DLD1 (cell line): Measurements from ENCODE around the gene EME2.

Experiments used
- in situ Hi-C: cut with HindIII; loops from 2 replicates; pipeline ENCODE4 v1.10.0; 2017; ENCODE audit warnings: low sequenced_read_pairs

Gene EME2

DNA sequence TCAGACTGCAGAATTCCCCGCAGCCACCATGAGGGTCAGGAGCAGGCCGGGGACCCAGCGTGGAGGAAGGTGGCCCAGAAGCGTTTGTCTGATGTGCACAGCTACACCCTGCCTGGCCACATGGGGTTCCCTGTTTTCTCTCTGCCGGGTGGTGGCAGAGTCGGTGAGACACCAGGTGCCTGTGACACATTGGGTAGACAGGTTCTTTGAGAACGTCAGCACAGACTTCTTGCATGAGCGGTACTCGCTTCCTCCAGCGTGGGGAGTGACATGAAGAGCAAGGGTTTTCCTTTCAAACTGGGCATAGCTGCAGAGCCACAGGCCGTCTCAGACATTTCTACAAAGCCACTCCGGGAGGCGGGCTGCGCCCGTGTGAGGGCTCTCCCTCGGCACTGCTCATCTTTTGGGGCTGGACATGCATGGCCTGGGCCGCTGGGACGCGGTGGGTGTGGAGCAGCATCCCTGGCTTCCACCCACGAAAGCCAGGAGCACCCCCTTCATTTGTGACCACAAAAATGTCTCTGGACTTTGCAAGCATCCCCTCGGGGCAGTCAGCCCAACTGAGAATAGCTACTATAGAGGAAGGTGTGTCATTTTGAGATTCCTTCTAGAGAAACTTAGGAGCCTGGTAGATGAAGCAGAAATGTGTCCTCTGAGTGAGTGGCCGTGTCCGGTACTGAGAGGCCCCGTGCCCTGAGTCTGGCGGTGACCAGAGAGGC is 27.3 kb upstream of the EME2 start:
- in situ Hi-C loops: no loop called here

DNA sequence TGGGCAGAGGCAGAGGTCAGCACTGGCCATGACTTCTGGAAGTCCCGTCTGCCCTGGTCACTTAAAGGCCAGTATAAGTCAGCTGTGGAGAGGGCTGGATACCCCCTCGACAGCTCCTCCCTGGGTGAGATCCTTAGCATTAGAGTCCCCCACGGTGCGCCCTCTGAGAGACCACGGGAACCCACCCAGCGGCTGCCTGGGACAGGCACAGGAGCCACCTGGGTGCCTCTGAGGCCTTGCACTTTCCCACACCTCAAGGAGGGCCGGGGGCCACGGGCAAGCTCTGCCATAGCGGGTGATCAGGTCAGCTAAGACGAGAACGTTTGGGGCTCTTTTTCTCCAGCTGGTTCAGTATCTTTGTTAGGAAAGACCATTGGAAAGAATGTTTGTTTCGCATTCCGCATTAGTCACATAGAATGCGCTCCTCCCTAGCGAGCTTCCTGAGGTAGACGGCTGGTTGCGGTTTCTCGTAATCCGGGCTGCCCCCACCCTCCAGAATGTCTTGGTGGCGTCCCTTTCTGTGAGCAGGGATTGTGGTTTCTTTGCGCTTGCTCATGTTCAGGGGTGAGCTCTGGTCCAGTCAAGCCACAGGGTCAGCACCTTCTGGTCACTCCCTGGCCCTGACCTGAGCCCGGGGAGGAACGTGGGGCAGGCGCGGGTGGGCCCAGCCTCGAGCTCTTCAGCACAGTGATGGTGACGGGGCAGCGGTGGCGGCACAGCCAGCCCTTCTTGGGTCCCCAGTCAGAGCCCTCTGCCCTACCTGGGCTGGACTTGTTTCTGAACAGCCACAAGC is 26.5 kb upstream of the EME2 start:
- in situ Hi-C loops: no loop called here

DNA sequence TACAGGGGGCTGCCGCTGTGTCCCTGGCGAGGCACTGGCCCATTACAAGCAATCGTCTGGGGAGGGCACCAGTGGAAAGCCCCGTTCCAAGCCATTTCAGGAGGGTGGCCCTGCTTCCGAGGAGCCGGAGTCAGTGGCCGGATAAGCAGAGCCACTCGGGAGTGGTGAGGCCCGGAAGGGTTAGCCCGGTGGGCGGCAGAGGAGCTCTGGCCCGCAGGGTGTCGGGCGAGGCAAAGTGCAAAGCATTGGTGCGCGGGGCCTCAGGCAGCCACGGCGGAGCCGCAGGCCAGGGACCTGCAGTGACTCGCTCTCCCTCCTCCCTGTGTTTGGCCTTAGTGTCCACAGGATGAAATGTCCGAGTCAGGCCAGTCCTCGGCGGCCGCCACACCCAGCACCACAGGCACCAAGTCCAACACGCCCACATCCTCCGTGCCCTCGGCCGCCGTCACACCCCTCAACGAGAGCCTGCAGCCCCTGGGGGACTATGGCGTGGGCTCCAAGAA is 25.9 kb upstream of the EME2 start:
- in situ Hi-C loops: no loop called here

DNA sequence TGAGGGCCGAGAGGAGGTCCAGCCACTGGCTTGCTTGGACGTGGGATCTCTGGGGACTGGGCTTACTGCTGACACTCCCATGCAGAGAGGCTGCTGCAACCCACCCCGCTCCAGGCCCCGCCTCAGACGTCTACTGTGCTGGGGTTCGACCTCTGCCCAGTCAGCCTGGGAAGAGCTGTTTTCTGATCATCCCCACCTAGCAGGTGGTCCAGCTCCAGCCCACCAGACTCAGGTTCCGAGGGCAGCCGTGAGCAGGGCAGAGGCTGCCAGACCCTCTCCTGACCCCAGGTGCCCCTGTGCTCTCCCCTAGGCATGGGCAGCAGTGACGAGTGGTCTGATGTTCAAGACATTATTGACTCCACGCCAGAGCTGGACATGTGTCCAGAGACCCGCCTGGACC is 24.7 kb upstream of the EME2 start:
- in situ Hi-C loops: no loop called here

DNA sequence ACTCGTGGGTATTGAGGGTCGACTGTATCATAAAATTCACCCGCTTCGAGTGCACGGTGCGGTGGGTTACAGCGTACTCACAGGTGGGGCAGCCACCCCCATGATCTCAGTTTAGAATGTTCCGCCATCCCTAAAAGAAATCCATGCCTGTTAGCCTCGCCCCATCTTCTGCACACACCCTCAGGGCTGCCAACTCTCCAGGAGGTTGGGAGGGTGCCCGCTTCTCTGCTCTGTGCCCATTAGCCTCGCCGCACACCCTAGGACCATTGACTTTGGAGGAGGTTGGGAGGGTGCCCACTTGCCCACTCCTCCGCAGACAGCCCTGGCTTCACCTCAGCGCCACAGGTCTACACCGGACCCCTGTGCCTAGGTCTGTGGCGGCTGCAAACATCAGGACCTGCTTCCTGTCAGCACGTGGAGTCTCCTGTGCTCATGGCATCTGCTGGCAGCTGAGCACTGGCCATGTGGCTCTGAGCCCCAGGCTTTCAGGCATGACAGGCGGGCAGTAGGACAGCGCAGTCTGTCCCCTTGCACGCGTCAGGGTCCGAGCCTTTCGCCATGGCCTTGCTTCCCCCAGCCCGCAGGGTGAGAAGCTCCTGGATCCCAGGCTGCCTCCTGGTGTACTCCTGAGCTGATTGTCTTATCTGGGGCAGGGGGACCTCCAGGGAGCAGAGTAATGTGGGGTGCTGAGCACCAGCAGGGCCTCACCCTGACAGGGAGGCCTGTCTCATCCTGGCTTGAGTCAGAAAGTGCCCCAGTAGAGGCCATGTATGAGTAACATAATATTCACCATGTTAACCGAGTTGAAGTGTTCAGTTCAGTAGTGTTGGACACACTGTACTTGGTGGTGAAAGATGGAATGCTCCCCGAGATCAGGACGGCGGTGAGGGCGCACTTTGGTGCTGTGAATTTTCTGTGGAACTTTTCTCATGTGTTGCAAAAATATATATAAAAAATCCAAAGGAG is 23.2 kb upstream of the EME2 start:
- in situ Hi-C loops: no loop called here

DNA sequence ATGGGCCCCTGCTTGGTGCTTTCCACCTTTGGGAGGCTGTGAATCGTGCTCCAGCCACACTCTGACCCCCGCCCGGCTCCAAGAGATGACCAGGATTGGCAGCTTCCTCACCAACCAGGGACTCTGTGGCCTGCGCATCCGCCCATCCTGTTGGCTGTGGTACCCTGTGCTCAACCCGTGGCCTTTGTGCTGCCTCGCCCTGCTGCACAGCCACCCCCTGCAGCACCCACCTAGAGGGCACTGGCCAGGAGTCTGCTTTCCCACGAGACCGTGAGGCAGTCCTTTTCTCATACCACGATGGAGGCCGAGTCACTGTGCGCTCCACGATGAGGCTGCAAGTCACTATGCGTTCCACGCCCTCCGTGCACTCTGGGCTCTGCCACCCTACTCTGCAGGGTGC is 20.7 kb upstream of the EME2 start:
- in situ Hi-C loops: no loop called here

DNA sequence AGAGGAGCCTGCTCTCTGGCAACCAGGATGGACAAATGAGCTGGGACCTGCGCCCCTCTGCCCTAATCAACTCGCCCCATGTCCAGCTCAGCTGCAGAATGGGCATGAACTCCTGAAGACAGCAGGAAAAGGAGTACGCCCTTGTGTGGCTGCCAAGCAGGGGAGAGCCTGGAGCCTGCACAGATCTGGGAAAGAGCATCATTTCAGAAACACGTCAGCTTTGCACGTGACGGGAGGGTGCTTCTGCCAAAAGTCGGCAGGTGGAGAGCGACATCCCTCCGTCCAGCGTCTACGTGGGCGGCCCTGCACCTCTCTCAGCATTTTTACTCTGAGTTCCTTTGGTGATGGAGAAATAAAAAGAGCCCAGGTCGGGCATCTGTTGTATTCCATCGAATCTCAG is 19.8 kb upstream of the EME2 start:
- in situ Hi-C loops: no loop called here

DNA sequence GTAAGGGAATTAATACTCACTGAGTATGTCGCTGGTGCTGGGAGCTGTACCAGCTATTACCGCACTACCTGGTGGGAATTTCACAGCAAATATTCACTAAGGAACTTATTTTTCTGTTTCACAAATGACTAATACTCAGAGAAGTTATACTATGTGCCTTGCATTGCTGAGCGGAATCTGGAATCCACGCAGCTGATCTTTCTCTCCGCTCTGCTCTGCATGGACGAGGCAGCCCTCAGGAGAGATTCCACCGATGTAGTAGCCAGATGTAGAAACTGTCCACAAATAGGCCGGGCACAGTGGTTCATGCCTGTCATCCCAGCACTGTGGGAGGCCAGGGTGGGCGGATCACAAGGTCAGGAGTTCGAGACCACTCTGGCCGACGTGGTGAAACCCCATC is 18.4 kb upstream of the EME2 start:
- in situ Hi-C loops: no loop called here

DNA sequence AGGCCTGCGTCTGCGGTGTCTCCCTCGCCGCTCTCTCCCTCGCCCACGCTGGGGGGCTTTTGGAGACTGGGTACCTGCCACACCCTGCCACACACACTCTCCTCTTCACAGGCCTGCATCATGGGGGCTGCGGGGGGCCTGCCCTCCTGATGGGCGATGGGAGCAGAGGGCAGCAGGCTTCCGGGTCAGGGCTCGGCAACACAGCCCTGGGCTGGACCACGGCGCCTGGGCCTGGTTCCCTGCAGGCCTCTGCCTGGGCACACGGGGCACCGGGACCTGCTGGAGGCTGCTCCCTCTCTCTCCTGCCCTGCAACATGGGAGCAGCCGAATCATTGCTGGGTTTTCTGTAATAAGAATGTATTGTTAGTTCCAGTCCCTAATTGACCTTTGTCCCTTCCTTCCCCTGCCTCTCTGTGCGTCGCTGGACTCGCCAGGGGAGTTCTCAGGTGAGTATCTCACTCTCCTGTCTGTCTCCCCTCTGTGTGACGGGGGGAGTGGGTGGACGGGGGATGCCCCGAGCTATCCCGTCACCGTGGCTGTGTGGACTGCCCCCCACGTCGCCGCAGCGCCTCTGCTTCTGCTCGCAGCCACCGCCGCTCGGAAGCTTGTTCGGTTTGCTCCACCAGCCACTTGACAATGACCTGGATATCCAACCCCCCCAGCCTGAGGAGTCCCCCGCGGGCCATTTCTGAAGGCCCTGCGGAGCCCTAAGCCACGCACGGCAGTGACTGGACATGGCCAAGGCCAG is 14.7 kb upstream of the EME2 start:
- in situ Hi-C loops: no loop called here

DNA sequence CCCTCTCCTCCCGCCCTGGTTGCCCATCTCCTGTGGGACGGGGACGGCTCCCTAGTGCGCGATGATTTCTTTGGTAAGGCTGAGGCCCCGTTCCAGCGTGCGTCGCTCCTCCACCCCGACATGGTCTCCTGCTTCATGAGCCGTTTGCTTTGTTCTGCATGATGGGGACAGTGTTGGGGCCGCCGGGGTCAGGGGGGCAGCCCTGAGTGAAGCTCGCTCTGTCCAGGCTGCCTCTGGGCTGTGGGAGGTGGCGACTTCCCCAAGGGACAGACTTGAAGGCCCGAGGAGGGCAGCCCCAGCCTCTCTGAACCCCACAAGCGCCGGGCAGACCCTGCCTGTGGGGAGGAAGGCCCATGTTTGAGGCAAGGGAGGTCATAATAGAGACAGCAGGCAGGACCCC is 13.7 kb upstream of the EME2 start:
- in situ Hi-C loops: no loop called here

DNA sequence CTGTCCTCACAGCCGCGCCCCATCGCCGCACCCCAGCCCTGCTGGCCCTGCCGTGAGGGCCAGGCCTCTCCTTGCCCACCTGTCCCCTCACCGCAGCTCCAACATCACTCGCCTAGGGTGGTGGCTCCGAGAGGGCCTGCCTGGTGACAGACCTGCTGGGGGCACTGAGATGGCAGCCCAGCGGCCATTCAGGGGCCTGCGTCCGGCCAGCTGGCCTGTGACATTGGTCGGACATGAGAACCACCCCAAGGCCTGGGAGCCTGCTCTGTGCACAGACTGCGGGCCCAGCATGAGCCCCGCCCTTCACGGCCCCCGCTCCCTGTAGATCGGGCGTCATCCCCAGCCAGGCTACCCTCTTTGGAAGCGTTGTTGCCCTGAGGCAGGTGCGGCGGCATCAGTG is 13.1 kb upstream of the EME2 start:
- in situ Hi-C loops: no loop called here

DNA sequence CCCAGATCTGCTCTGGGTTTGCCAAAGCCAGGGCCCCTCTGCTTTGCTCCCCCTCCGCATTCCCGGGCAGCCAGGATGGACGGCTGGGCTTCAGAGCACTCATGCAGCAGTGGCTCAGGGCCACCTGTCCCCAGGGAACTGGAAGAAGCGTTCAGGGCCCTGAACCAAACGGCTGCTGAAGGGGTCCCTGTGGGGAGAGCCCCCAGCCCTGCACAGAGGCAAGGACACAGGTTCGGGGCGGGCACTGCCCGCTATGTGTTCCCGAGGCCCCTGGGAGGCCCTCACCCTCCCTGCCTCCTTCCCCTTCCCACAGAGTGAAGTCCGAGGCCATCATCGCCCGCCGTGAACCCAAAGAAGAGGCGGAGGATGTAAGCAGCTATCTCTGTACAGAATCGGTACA is 11.7 kb upstream of the EME2 start:
- in situ Hi-C loops: no loop called here

DNA sequence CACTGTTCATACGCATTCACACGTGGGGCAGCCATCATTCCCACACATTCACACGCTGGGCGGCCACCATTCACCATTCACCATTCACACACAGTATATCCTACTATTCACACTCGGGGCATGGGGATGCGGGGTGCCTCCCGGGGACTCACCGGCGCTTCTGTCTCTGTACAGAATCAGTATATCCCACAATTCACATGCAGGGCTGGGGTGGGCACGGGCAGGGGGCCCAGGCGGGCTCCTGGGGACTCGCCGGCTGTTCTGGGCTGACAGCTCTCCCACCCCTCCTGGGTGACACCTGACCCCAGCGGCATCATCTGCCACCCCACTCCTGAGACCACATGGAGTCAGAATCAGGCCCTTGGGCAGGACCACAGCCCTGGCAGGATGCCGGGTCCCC is 10.9 kb upstream of the EME2 start:
- in situ Hi-C loops: no loop called here

DNA sequence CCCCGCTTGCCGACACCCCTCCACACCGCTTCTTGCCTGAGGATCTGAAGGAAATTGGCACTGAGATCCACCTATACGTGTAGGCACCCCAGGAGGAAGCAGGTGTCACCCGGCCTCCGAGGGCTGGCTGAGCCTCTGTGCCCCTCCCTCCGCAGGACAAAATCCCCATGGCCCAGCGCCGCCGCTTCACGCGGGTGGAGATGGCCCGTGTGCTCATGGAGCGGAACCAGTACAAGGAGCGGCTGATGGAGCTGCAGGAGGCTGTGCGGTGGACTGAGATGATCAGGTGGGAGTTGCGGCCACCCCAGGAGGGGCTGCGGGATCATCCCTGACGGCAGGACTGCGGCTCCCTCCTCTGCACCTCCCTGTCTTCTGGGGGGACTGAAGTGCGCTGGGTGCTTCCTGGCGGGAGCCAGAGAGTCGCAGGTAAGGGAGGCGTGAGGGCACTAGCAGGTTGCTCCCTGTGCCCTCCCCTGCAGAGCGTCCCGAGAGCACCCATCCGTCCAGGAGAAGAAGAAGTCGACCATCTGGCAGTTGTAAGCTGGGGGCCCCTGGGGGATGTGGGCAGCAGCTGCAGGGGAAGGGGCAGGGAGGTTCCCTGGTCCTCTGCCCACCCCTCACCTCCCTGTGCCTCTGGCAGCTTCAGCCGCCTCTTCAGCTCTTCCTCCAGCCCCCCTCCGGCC is 10.3 kb upstream of the EME2 start:
- in situ Hi-C loops: no loop called here

DNA sequence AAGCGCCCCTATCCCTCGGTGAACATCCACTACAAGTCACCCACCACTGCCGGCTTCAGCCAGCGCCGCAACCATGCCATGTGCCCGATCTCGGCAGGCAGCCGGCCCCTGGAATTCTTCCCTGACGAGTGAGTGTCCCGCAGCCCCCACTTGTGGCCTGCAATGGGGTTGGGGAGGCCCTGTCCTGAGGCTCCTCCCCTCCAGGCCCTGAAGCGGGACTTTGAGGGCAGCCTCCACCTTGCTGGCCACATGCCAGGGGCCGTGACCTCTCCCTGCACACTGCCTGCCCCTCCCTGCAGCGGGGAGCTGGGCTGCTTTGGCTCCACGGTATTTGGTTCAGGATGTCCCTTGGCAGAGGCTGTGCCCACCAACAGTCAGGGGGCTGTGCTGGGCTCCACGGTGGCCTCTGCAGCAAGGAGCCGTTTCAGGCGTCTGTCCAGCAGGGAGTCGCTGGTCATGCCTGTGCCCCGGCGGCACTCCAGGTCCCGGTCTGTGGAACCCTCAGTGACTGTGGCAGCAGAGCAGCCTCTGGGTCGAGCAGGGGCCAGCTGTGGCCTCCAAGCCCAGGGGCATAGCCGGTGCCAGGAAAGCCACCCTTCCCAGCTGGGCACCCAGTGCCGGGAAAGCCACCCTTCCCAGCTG is 9.6 kb upstream of the EME2 start:
- in situ Hi-C loops: no loop called here

DNA sequence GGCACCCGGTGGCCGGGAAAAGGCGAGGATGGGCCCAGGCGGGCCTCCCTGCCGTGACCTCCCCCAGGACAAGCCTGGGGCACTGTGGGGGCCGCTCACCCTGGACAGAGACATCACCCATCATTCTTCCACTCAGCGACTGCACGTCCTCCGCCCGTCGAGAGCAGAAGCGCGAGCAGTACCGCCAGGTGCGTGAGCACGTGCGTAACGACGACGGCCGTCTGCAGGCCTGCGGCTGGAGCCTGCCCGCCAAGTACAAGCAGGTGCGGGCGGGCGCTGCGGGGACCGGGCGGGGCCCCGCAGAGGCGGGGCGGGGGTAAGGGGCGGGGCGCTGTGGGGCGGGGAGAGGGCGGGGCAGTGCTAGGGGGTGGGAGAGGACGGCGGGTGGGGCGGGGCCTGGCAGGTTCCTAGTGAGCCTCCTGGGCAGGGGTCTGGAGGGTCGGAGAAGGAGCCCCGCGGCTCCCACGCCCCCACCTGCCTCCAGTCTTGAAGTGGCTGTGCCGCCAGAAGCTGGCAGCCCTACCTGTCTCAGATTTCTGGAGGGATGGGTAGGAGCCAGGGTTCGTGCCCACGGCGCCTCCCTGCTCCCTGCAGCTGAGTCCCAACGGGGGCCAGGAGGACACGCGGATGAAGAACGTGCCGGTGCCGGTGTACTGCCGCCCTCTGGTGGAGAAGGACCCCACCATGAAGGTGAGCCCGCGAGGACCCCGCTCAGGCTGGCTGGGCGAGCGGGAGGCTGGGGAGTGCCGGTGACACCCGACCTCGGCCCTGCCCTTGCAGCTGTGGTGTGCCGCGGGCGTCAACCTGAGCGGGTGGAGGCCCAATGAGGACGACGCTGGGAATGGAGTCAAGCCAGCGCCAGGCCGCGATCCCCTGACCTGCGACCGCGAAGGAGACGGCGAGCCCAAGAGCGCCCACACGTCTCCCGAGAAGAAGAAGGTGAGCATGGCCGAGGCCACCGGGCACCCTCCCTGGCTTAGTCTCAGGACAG is 8.8 kb upstream of the EME2 start:
- in situ Hi-C loops: no loop called here

DNA sequence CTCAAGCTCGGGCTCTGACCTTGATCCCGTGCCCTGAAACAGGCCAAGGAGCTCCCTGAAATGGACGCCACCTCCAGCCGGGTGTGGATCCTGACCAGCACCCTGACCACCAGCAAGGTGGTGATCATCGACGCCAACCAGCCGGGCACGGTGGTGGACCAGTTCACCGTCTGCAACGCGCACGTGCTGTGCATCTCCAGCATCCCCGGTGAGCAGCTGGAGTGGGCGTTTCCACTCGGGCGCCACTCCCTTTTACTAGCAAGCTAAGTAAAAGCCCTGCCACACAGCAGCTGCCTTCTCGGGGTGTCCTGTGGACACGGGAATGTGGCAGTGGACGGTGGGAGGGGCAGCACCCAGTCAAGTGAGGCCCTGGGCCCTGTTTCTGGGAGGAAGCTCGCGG is 7.6 kb upstream of the EME2 start:
- in situ Hi-C loops: no loop called here

DNA sequence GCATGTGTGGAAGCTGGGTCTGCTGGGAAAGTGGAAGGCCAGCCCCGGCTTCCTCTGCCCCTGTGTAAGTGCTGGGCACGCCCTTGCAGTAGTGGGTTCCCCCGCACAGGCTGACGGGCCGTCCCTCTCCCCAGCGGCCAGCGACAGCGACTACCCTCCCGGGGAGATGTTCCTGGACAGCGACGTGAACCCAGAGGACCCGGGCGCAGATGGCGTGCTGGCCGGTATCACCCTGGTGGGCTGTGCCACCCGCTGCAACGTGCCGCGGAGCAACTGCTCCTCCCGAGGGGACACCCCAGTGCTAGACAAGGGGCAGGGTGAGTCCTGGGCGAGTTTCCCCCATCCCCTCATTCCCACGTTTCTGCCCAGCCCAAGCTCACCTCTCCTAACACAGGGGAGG is 6.8 kb upstream of the EME2 start:
- in situ Hi-C loops: no loop called here
